ENCODE measurements around the gene MKNK2.
"Not testable (repeated sequence)": the region's sequence is repeated elsewhere in the genome, so short reads cannot be mapped to it uniquely, and the experiment has no call there.

MKNK2 gene

GRCh38 chr19:2050991-2051772 lies at the start of gene MKNK2:
Gene MKNK2 (minus strand): TSS chr19:2051244. CDS start chr19:2050851, 393 bp downstream.
- H3K27ac Mint-ChIP-seq (ENCODE audit: low read depth): peak within 1 kb of the TSS; percentile 92
- ATAC-seq (replicated peaks; ENCODE audit: extremely low read depth, poor library complexity, severe bottlenecking) (peak; percentile 71), DNase-seq (ENCODE audit: low spot score in 2 of 2) (peak; percentile 90 to 97)
- H3K9me3 Mint-ChIP-seq: no peaks in the 10 kb centered on the region
- peaks cover 43% of the 10 kb centered on the region for H3K4me1 Mint-ChIP-seq
- peak within 1 kb of the TSS; percentile 85 for H3K4me3 Mint-ChIP-seq
- H3K27me3 Mint-ChIP-seq: no peaks in the 10 kb centered on the region
- H3K36me3 Mint-ChIP-seq (ENCODE audit: insufficient read depth): peaks cover 40% of the 10 kb centered on the region

- DNase-seq (ENCODE audit: low spot score in 2 of 2) (no peak), ATAC-seq (replicated peaks; ENCODE audit: extremely low read depth, poor library complexity, severe bottlenecking) (no peak)
- no peaks in the 10 kb centered on the region for H3K27me3 Mint-ChIP-seq
- H3K9me3 Mint-ChIP-seq: no peaks in the 10 kb centered on the region
- H3K4me1 Mint-ChIP-seq: peaks cover 12% of the 10 kb centered on the region
- H3K36me3 Mint-ChIP-seq (ENCODE audit: insufficient read depth): peaks cover 17% of the 10 kb centered on the region
- no peak overlapping the region for H3K4me3 Mint-ChIP-seq
- no peak overlapping the region for H3K27ac Mint-ChIP-seq (ENCODE audit: low read depth)
Observed at GRCh38 chr19:2100719-2101061, 49.6 kb upstream of the MKNK2 start.

GRCh38 chr19:2099937-2100718 lies 49.1 kb upstream of the MKNK2 start:
- H3K27ac Mint-ChIP-seq (ENCODE audit: low read depth): no peak overlapping the region
- H3K4me3 Mint-ChIP-seq: no peak overlapping the region
- H3K27me3 Mint-ChIP-seq: no peaks in the 10 kb centered on the region
- H3K9me3 Mint-ChIP-seq: no peaks in the 10 kb centered on the region
- DNase-seq (ENCODE audit: low spot score in 2 of 2) (no peak), ATAC-seq (replicated peaks; ENCODE audit: extremely low read depth, poor library complexity, severe bottlenecking) (no peak)
- H3K36me3 Mint-ChIP-seq (ENCODE audit: insufficient read depth): peaks cover 20% of the 10 kb centered on the region
- peaks cover 18% of the 10 kb centered on the region for H3K4me1 Mint-ChIP-seq

- no peak overlapping the region for H3K4me3 Mint-ChIP-seq
- no peak for ATAC-seq (replicated peaks; ENCODE audit: extremely low read depth, poor library complexity, severe bottlenecking)
Observed at GRCh38 chr19:2099054-2099501, 48.0 kb upstream of the MKNK2 start.

GRCh38 chr19:2097886-2098327 lies 46.9 kb upstream of the MKNK2 start:
- no peak overlapping the region for H3K27ac Mint-ChIP-seq (ENCODE audit: low read depth)
- DNase-seq (ENCODE audit: low spot score in 2 of 2): no peak
- no peaks in the 10 kb centered on the region for H3K9me3 Mint-ChIP-seq
- peaks cover 37% of the 10 kb centered on the region for H3K4me1 Mint-ChIP-seq
- no peak for ATAC-seq (replicated peaks; ENCODE audit: extremely low read depth, poor library complexity, severe bottlenecking)
- peaks cover 27% of the 10 kb centered on the region for H3K36me3 Mint-ChIP-seq (ENCODE audit: insufficient read depth)
- H3K27me3 Mint-ChIP-seq: no peaks in the 10 kb centered on the region
- no peak overlapping the region for H3K4me3 Mint-ChIP-seq

More at GRCh38 chr19:2099054-2099501, 48.0 kb upstream of the MKNK2 start:
- H3K27ac Mint-ChIP-seq (ENCODE audit: low read depth): no peak overlapping the region
- H3K4me1 Mint-ChIP-seq: peaks cover 28% of the 10 kb centered on the region
- H3K27me3 Mint-ChIP-seq: no peaks in the 10 kb centered on the region
- no peak for DNase-seq (ENCODE audit: low spot score in 2 of 2)
- peaks cover 26% of the 10 kb centered on the region for H3K36me3 Mint-ChIP-seq (ENCODE audit: insufficient read depth)
- no peaks in the 10 kb centered on the region for H3K9me3 Mint-ChIP-seq

GRCh38 chr19:2097203-2097885 lies 46.3 kb upstream of the MKNK2 start:
- no peak for ATAC-seq (replicated peaks; ENCODE audit: extremely low read depth, poor library complexity, severe bottlenecking)
- peak overlapping the region; percentile 55 for H3K27ac Mint-ChIP-seq (ENCODE audit: low read depth)
- no peak for DNase-seq (ENCODE audit: low spot score in 2 of 2)

GRCh38 chr19:2096480-2097202 lies 45.6 kb upstream of the MKNK2 start, which contains the start of gene IZUMO4:
Gene IZUMO4 (plus strand): TSS chr19:2096915. CDS start chr19:2096946, 31 bp downstream.
- peak; percentile 86 for ATAC-seq (replicated peaks; ENCODE audit: extremely low read depth, poor library complexity, severe bottlenecking)
- Mint-ChIP-seq H3K4me1 (peaks cover 37% of the 10 kb centered on the region), H3K36me3 (ENCODE audit: insufficient read depth) (peaks cover 28% of the 10 kb centered on the region), H3K27ac (ENCODE audit: low read depth) (peak within 1 kb of the TSS; percentile 95), H3K4me3 (peak within 1 kb of the TSS; percentile 98), H3K27me3 (no peaks in the 10 kb centered on the region), H3K9me3 (no peaks in the 10 kb centered on the region)
- peak; percentile 98 for DNase-seq (ENCODE audit: low spot score in 2 of 2)

More at GRCh38 chr19:2097203-2097885, 46.3 kb upstream of the MKNK2 start:
- peak overlapping the region; percentile 98 for H3K4me3 Mint-ChIP-seq
- H3K4me1 Mint-ChIP-seq: peaks cover 37% of the 10 kb centered on the region
- no peaks in the 10 kb centered on the region for H3K27me3 Mint-ChIP-seq
- no peaks in the 10 kb centered on the region for H3K9me3 Mint-ChIP-seq
- peaks cover 30% of the 10 kb centered on the region for H3K36me3 Mint-ChIP-seq (ENCODE audit: insufficient read depth)

GRCh38 chr19:2096034-2096479 lies 45.0 kb upstream of the MKNK2 start, which contains the start of gene MOB3A:
Gene MOB3A (minus strand): TSS chr19:2096326. CDS start chr19:2078560, 17,766 bp downstream.
- ATAC-seq (replicated peaks; ENCODE audit: extremely low read depth, poor library complexity, severe bottlenecking) (peak; percentile 59), DNase-seq (ENCODE audit: low spot score in 2 of 2) (no peak)
- H3K9me3 Mint-ChIP-seq: no peaks in the 10 kb centered on the region
- H3K27me3 Mint-ChIP-seq: no peaks in the 10 kb centered on the region
- peaks cover 37% of the 10 kb centered on the region for H3K4me1 Mint-ChIP-seq
- peaks cover 30% of the 10 kb centered on the region for H3K36me3 Mint-ChIP-seq (ENCODE audit: insufficient read depth)
- peak within 1 kb of the TSS; percentile 95 for H3K27ac Mint-ChIP-seq (ENCODE audit: low read depth)
- H3K4me3 Mint-ChIP-seq: peak within 1 kb of the TSS; percentile 98

GRCh38 chr19:2091926-2092525 lies 41.0 kb upstream of the MKNK2 start:
- peaks cover 34% of the 10 kb centered on the region for H3K36me3 Mint-ChIP-seq (ENCODE audit: insufficient read depth)
- not testable (repeated sequence) for H3K27me3 Mint-ChIP-seq; H3K9me3 Mint-ChIP-seq; DNase-seq (ENCODE audit: low spot score in 2 of 2); H3K27ac Mint-ChIP-seq (ENCODE audit: low read depth); ATAC-seq (replicated peaks; ENCODE audit: extremely low read depth, poor library complexity, severe bottlenecking)
- peak overlapping the region; percentile 6 for H3K4me3 Mint-ChIP-seq
- peaks cover 69% of the 10 kb centered on the region for H3K4me1 Mint-ChIP-seq

- DNase-seq (ENCODE audit: low spot score in 2 of 2): no peak
- ATAC-seq (replicated peaks; ENCODE audit: extremely low read depth, poor library complexity, severe bottlenecking): no peak
- H3K36me3 Mint-ChIP-seq (ENCODE audit: insufficient read depth): peaks cover 28% of the 10 kb centered on the region
- no peaks in the 10 kb centered on the region for H3K9me3 Mint-ChIP-seq
- H3K27ac Mint-ChIP-seq (ENCODE audit: low read depth): peak overlapping the region; percentile 85
- peaks cover 67% of the 10 kb centered on the region for H3K4me1 Mint-ChIP-seq
- H3K4me3 Mint-ChIP-seq: peak overlapping the region; percentile 95
- H3K27me3 Mint-ChIP-seq: no peaks in the 10 kb centered on the region
Observed at GRCh38 chr19:2089727-2090053, 38.6 kb upstream of the MKNK2 start.

GRCh38 chr19:2089001-2089711 lies 38.1 kb upstream of the MKNK2 start:
- Mint-ChIP-seq H3K4me3 (peak overlapping the region; percentile 95), H3K36me3 (ENCODE audit: insufficient read depth) (peaks cover 32% of the 10 kb centered on the region), H3K9me3 (no peaks in the 10 kb centered on the region), H3K4me1 (peaks cover 62% of the 10 kb centered on the region), H3K27me3 (no peaks in the 10 kb centered on the region), H3K27ac (ENCODE audit: low read depth) (peak overlapping the region; percentile 55)
- no peak for DNase-seq (ENCODE audit: low spot score in 2 of 2)
- ATAC-seq (replicated peaks; ENCODE audit: extremely low read depth, poor library complexity, severe bottlenecking): no peak

Measured in central memory CD8-positive, alpha-beta T cell (primary cell).